ENCODE data around the gene APLP1. TPM values are rescaled to one million over a fixed set of nuclear protein-coding genes. Genes with fewer than 3 reads are reported as not detected.
A peak's percentile ranks its signal among the peaks of the same experiment; 100 is the strongest.

The APLP1 gene
- 1 to 10 TPM in 1 of 4 donors, under 1 TPM in 2, not detected in 1; 0.44 to 1.7 (median 0.76) TPM for total RNA-seq

- Histone ChIP-seq H3K27me3 (peaks cover 0 to 75% (median 0%) of the 10 kb centered on the region in 4 donors), H3K36me3 (no peaks in the 10 kb centered on the region), H3K4me1 (peaks cover 17 to 25% (median 17%) of the 10 kb centered on the region in 3 donors), H3K27ac (no peak within 1 kb of the TSS), H3K4me3 (peak within 1 kb of the TSS; percentile 19 to 72 (median 44)), H3K9me3 (no peaks in the 10 kb centered on the region)
- no peak for DNase-seq
- WGBS, 2 donors = 7% methylated on average over 5 of the region's 60 CpGs; no CpG with 5 or more reads in 1 of the 2 donors
- intact Hi-C loops (cut with DNase I) = no loop called here
- TF ChIP-seq POLR2A (IDR thresholded peaks at IDR 0.05) (no peak), CTCF (IDR thresholded peaks at IDR 0.05) (no peak)
These were observed at the start of gene APLP1 for GRCh38 chr19:35868172-35868822. Gene APLP1, plus strand, starts transcription at chr19:35868574. Its CDS starts 63 bp downstream, at chr19:35868637.

GRCh38 chr19:35822579-35822978 is 45.8 kb upstream of the APLP1 start:
- no peak for DNase-seq
- Histone ChIP-seq H3K4me1 (no peaks in the 10 kb centered on the region), H3K36me3 (no peaks in the 10 kb centered on the region), H3K9me3 (no peaks in the 10 kb centered on the region), H3K27me3 (peaks cover 0 to 55% (median 0%) of the 10 kb centered on the region in 4 donors), H3K4me3 (no peak overlapping the region), H3K27ac (no peak overlapping the region)
- 63 to 68% methylated on average over 3 of the region's 3 CpGs for WGBS, 2 donors
- intact Hi-C loops (cut with DNase I) = no loop called here
- no peak for TF ChIP-seq CTCF (IDR thresholded peaks at IDR 0.05)
- no peak for TF ChIP-seq POLR2A (IDR thresholded peaks at IDR 0.05)

- Histone ChIP-seq H3K9me3 (no peaks in the 10 kb centered on the region), H3K27me3 (peaks cover 0 to 53% (median 0%) of the 10 kb centered on the region in 4 donors), H3K36me3 (no peaks in the 10 kb centered on the region), H3K4me1 (no peaks in the 10 kb centered on the region), H3K4me3 (no peak overlapping the region), H3K27ac (no peak overlapping the region)
- intact Hi-C loops (cut with DNase I) = no loop called here
- 69 to 93% methylated on average over 2 to 5 of the region's 5 CpGs for WGBS, 2 donors
- DNase-seq = no peak
- no peak for TF ChIP-seq POLR2A (IDR thresholded peaks at IDR 0.05)
- TF ChIP-seq CTCF (IDR thresholded peaks at IDR 0.05) = no peak
These were observed 44.2 kb upstream of the APLP1 start for GRCh38 chr19:35824150-35824549.

- no peak overlapping the region for H3K27ac ChIP-seq
- intact Hi-C loops (cut with DNase I) = no loop called here
- no peak for DNase-seq
- H3K4me3 ChIP-seq = no peak overlapping the region
- H3K9me3 ChIP-seq = no peaks in the 10 kb centered on the region
- peaks cover 0 to 78% (median 0%) of the 10 kb centered on the region in 4 donors for H3K27me3 ChIP-seq
- WGBS, 2 donors = 15 to 16% methylated on average over 8 to 10 of the region's 12 CpGs
- no peaks in the 10 kb centered on the region for H3K4me1 ChIP-seq
- H3K36me3 ChIP-seq = no peaks in the 10 kb centered on the region
- TF ChIP-seq POLR2A (IDR thresholded peaks at IDR 0.05) (no peak), CTCF (IDR thresholded peaks at IDR 0.05) (no peak)
These were observed 39.6 kb upstream of the APLP1 start for GRCh38 chr19:35828692-35829301.

GRCh38 chr19:35830986-35831385 is 37.4 kb upstream of the APLP1 start:
- no peaks in the 10 kb centered on the region for H3K36me3 ChIP-seq
- 60 to 74% methylated on average over 10 to 18 of the region's 18 CpGs for WGBS, 2 donors
- DNase-seq = no peak
- no peaks in the 10 kb centered on the region for H3K9me3 ChIP-seq
- no peaks in the 10 kb centered on the region for H3K4me1 ChIP-seq
- H3K27ac ChIP-seq = no peak overlapping the region
- TF ChIP-seq POLR2A (IDR thresholded peaks at IDR 0.05) (no peak), CTCF (IDR thresholded peaks at IDR 0.05) (no peak)
- no peak overlapping the region for H3K4me3 ChIP-seq
- H3K27me3 ChIP-seq = peaks cover 0 to 86% (median 0%) of the 10 kb centered on the region in 4 donors
- intact Hi-C loops (cut with DNase I) = no loop called here

Data from esophagus squamous epithelium (tissue), 5 donors.